Ovary (tissue), 3 donors: ENCODE measurements around the gene LDLRAD4.

Experiments used
- CTCF ChIP-seq, 3 donors: fragments of 450-650 bp in 2 of 3; fragments of 200-600 bp in 1 of 3; IDR thresholded peaks; one replicate each; pipeline versions ENCODE4 v1.5.1 to v1.8.0; 2016 to 2022; ENCODE audit warnings: antibody characterized with exemption in 3 of 3, mild to moderate bottlenecking in 1 of 3
- EP300 ChIP-seq: sonication (generic); formaldehyde crosslinking; IDR thresholded peaks from one replicate; pipeline ENCODE4 v1.6.1; 2017; ENCODE audit warnings: antibody characterized with exemption
- POLR2A ChIP-seq: fragments of 450-650 bp; IDR thresholded peaks from one replicate; pipeline ENCODE4 v1.6.1; 2017; ENCODE audit warnings: antibody characterized with exemption, mild to moderate bottlenecking, moderate library complexity
- donor health status: DM: no; HTN: no; CAD: no.

DNA sequence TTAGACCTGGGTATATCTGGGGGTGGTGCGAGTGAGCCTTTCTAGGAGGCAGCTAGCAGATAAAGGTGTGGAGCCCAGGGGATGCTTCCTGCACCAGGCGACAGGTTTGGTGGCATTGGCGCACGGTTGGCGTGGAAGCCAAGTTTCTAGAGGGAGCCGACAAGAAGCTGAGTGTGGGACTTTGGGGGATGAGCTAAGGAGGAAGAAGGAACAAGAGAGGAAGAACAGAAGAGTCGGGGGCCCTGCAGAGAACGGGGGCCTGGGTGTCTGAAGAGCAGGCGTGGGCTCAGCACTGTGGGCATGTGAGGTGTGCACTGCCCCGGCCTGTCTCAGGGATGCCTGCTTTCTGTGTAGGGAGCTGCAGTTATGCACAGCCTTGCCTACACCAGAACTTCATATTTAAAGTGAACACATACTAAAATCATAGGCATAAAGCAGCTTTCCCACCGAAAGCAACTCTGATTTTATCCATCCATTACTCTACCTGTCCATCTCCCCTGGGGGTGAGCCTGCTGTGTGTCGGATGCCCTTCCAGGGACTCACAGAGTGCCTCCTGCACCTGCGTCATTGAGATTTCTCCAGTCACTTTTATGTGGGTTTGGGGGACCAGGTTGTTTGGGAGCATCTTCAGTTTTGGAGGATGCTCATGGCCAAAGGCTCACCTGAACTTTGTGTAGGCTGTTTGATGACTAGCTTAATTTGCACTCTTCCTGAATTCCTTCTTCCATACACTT is 149.7 kb downstream of the LDLRAD4 start:
- TF ChIP-seq CTCF (IDR thresholded peaks at IDR 0.05) (no peak), POLR2A (no peak), EP300 (no peak)
